ENCODE data around the gene MAJIN.
"Not testable (repeated sequence)": the region's sequence is repeated elsewhere in the genome, so short reads cannot be mapped to it uniquely, and the experiment has no call there.

MAJIN gene

GRCh38 chr11:64996710-64997380, 24.9 kb upstream of the MAJIN start, which contains the start of gene BATF2:
BATF2 (minus strand) TSS chr11:64996971; CDS start chr11:64996914, 57 bp downstream.
- H3K4me3 ChIP-seq = no peak within 1 kb of the TSS
- TF ChIP-seq EZH2 (IDR thresholded peaks at IDR 0.05) = no peak
- TF ChIP-seq FOXP2 (optimal IDR thresholded peaks at IDR 0.05; ENCODE audit: control extremely low read depth, extremely low read length, insufficient read depth) = no peak
- no peak for TF ChIP-seq POLR2AphosphoS5 (IDR thresholded peaks at IDR 0.05; ENCODE audit: borderline replicate concordance, low read depth, low read length)

GRCh38 chr11:64996327-64996709, 24.4 kb upstream of the MAJIN start:
- Histone ChIP-seq H3K9ac (ENCODE audit: insufficient read length) (no peak overlapping the region), H3K27ac (no peak overlapping the region), H3K36me3 (ENCODE audit: insufficient read depth, low read length) (no peaks in the 10 kb centered on the region), H3K4me3 (no peak overlapping the region), H3K9me3 (ENCODE audit: low read depth, low read length) (no peaks in the 10 kb centered on the region)
- TF ChIP-seq EZH2 (IDR thresholded peaks at IDR 0.05) = no peak
- DNase-seq (ENCODE audit: low read depth, low spot score) = no peak

More at GRCh38 chr11:64996710-64997380, 24.9 kb upstream of the MAJIN start, which contains the start of gene BATF2:
- Histone ChIP-seq H3K36me3 (ENCODE audit: insufficient read depth, low read length) (no peaks in the 10 kb centered on the region), H3K9me3 (ENCODE audit: low read depth, low read length) (no peaks in the 10 kb centered on the region), H3K27ac (no peak within 1 kb of the TSS), H3K9ac (ENCODE audit: insufficient read length) (no peak within 1 kb of the TSS)
- DNase-seq (ENCODE audit: low read depth, low spot score) = no peak

GRCh38 chr11:64994318-64994717, 22.4 kb upstream of the MAJIN start:
- TF ChIP-seq POLR2AphosphoS5 (IDR thresholded peaks at IDR 0.05; ENCODE audit: borderline replicate concordance, low read depth, low read length) = no peak
- TF ChIP-seq FOXP2 (optimal IDR thresholded peaks at IDR 0.05; ENCODE audit: control extremely low read depth, extremely low read length, insufficient read depth) = no peak
- TF ChIP-seq EZH2 (IDR thresholded peaks at IDR 0.05) = no peak
- H3K9ac ChIP-seq (ENCODE audit: insufficient read length) = no peak overlapping the region

GRCh38 chr11:64990222-64990923, 18.5 kb upstream of the MAJIN start:
- no peak for DNase-seq (ENCODE audit: low read depth, low spot score)
- Histone ChIP-seq H3K9ac (ENCODE audit: insufficient read length) (no peak overlapping the region), H3K4me3 (no peak overlapping the region), H3K36me3 (ENCODE audit: insufficient read depth, low read length) (no peaks in the 10 kb centered on the region), H3K27ac (no peak overlapping the region), H3K9me3 (ENCODE audit: low read depth, low read length) (no peaks in the 10 kb centered on the region)
- TF ChIP-seq FOXP2 (optimal IDR thresholded peaks at IDR 0.05; ENCODE audit: control extremely low read depth, extremely low read length, insufficient read depth) = no peak

More at GRCh38 chr11:64994318-64994717, 22.4 kb upstream of the MAJIN start:
- DNase-seq (ENCODE audit: low read depth, low spot score) = no peak
- Histone ChIP-seq H3K9me3 (ENCODE audit: low read depth, low read length) (no peaks in the 10 kb centered on the region), H3K4me3 (no peak overlapping the region), H3K27ac (no peak overlapping the region), H3K36me3 (ENCODE audit: insufficient read depth, low read length) (no peaks in the 10 kb centered on the region)

GRCh38 chr11:64989416-64989815, 17.5 kb upstream of the MAJIN start:
- no peak overlapping the region for H3K27ac ChIP-seq
- no peak for DNase-seq (ENCODE audit: low read depth, low spot score)
- no peak overlapping the region for H3K9ac ChIP-seq (ENCODE audit: insufficient read length)
- TF ChIP-seq FOXP2 (optimal IDR thresholded peaks at IDR 0.05; ENCODE audit: control extremely low read depth, extremely low read length, insufficient read depth) (no peak), EZH2 (IDR thresholded peaks at IDR 0.05) (no peak)
- no peak overlapping the region for H3K4me3 ChIP-seq
- H3K36me3 ChIP-seq (ENCODE audit: insufficient read depth, low read length) = no peaks in the 10 kb centered on the region
- no peaks in the 10 kb centered on the region for H3K9me3 ChIP-seq (ENCODE audit: low read depth, low read length)

- Histone ChIP-seq H3K4me3 (no peak overlapping the region), H3K9me3 (ENCODE audit: low read depth, low read length) (no peaks in the 10 kb centered on the region), H3K27ac (no peak overlapping the region), H3K36me3 (ENCODE audit: insufficient read depth, low read length) (no peaks in the 10 kb centered on the region), H3K9ac (ENCODE audit: insufficient read length) (no peak overlapping the region)
- no peak for DNase-seq (ENCODE audit: low read depth, low spot score)
- TF ChIP-seq EZH2 (IDR thresholded peaks at IDR 0.05) = no peak
- no peak for TF ChIP-seq FOXP2 (optimal IDR thresholded peaks at IDR 0.05; ENCODE audit: control extremely low read depth, extremely low read length, insufficient read depth)
- no peak for TF ChIP-seq POLR2AphosphoS5 (IDR thresholded peaks at IDR 0.05; ENCODE audit: borderline replicate concordance, low read depth, low read length)
These were observed 16.3 kb upstream of the MAJIN start for GRCh38 chr11:64987998-64988854.

- H3K4me3 ChIP-seq; H3K9ac ChIP-seq (ENCODE audit: insufficient read length); DNase-seq (ENCODE audit: low read depth, low spot score); H3K9me3 ChIP-seq (ENCODE audit: low read depth, low read length); H3K27ac ChIP-seq; H3K36me3 ChIP-seq (ENCODE audit: insufficient read depth, low read length): not testable (repeated sequence)
These were observed 11.4 kb upstream of the MAJIN start for GRCh38 chr11:64983339-64983738.

GRCh38 chr11:64976651-64977050, 4.7 kb upstream of the MAJIN start:
- no peaks in the 10 kb centered on the region for H3K36me3 ChIP-seq (ENCODE audit: insufficient read depth, low read length)
- TF ChIP-seq POLR2AphosphoS5 (IDR thresholded peaks at IDR 0.05; ENCODE audit: borderline replicate concordance, low read depth, low read length) (no peak), FOXP2 (optimal IDR thresholded peaks at IDR 0.05; ENCODE audit: control extremely low read depth, extremely low read length, insufficient read depth) (no peak), EZH2 (IDR thresholded peaks at IDR 0.05) (no peak)
- no peak overlapping the region for H3K9ac ChIP-seq (ENCODE audit: insufficient read length)
- H3K4me3 ChIP-seq = no peak overlapping the region
- DNase-seq (ENCODE audit: low read depth, low spot score) = no peak
- no peak overlapping the region for H3K27ac ChIP-seq
- no peaks in the 10 kb centered on the region for H3K9me3 ChIP-seq (ENCODE audit: low read depth, low read length)
